GM19438 (cell line): ENCODE measurements around the gene ESPN.
"Not testable (repeated sequence)": the region's sequence is repeated elsewhere in the genome, so short reads cannot be mapped to it uniquely, and the experiment has no call there.

Source experiments
- ATAC-seq: cut with Tn5 transposase; IDR thresholded peaks from one replicate; pipeline ENCODE4 v1.9.1; 2021; ENCODE audit warnings: low read depth; ENCODE audit not compliant: unreplicated experiment

ESPN gene

DNA sequence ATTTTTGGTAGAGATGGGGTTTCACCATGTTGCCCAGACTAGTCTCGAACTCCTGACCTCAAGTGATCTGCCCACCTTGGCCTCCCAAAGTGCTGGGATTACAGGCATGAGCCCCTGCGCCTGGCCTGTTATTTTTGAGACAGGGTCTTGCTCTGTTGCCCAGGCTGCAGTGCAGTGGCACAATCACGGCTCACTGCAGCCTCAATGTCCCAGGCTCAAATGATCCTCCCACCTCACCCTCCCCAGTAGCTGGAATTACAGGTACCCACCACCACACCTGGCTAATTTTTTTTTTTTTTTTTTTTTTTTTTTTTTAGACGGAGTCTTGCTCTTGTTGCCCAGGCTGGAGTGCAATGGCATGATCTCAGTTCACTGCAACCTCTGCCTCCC, 69.3 kb downstream of the ESPN start:
- ATAC-seq, result not testable (repeated sequence)

DNA sequence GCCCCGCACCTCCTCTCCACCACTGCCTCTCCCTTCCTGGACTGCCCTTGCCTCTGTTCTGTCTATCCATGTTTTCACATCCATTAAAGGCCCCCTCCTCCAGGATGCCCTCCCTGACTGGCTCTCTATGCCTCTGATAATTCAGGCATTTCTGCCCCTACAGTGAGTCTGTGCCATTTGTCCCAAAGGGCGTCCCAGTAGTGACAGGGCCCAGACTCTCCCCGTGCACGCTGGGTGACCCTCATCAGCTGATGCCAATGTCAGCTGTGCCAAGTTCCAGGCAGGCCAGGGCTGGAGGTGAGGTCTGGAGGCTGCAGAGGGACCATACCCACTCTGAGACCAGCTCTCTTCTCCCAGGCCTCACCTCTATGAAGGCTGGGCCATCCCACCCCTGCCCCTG, 70.1 kb downstream of the ESPN start:
- ATAC-seq, result no peak

DNA sequence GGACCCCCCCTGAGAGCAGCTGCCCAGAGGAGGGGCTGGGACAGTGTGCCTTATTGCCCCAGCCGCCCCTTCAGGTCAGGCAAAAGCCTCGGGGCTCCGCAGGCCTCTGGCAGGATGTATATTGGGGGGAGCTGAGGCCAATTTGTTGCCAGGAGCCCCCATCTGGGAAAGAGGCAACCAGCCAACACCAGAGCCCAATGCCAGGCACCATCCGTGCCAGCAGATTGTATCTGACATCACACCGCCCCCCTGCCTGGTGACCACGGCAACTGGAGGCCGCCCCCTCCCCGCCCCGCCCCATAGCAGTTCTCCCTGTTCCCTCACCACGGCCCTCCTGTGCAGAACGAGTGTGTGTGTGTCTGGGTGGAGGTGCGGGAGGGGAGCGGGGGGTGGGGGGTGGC, 70.5 kb downstream of the ESPN start:
- ATAC-seq, result no peak

DNA sequence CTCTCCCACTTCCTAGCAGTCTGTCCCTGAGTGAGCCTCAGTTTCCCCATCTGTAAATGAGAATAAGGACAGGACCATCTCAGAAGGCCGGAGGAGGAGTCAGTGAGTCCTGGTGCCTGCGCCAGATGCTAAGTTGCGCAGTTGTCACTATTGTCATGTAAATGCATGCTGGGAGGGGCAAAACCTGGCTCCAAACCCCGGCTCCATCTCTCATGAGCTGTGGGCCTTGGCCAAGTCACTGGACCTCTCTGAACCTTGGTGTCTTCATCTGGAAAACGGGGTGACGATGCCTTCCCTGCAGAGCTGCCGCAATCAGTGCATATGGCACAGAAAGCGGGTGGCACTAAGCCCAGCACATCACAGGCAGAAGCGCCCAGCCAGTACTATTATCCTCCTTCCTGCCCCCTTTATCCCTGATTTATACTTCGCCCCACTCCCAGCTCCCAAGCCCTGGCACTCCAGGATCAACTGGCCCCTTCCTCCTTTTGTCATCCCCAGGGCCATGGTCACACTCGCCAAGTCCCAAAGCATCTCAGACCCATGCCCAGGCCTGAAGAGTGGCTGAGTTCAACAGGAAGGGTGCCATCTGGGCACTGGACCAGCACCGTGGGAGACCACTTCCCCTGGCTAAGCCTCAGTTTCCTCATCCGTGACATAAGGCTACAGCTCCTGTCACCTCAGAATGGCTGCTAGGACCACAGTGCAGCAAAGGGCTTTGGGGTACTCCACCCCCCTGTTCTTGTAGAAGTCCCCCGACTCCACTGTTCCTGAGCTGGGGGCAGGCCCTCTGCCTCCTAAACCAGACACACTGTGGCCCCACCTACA, 71.2 kb downstream of the ESPN start:
- no peak for ATAC-seq

DNA sequence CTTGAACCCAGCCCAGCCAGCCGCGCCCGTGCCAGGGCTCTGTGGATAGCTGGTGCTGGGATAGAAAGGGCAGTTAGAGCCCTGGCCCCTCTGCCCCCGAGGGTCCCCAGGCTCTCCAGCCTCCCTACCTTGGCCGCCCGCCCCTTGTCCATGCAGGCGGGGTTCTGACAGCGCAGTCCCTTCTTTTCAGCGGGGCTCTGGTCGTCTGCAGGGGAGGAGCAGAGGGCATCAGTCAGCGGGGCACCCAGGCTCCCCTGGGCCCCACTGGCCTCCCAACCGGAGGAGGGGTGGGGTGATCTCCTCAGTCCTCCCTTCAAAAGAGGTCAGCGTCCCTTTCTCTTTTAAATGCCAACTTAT, 71.8 kb downstream of the ESPN start:
- no peak for ATAC-seq

GRCh38 chr1:6496890-6497214, 72.3 kb downstream of the ESPN start:
- no peak for ATAC-seq

DNA sequence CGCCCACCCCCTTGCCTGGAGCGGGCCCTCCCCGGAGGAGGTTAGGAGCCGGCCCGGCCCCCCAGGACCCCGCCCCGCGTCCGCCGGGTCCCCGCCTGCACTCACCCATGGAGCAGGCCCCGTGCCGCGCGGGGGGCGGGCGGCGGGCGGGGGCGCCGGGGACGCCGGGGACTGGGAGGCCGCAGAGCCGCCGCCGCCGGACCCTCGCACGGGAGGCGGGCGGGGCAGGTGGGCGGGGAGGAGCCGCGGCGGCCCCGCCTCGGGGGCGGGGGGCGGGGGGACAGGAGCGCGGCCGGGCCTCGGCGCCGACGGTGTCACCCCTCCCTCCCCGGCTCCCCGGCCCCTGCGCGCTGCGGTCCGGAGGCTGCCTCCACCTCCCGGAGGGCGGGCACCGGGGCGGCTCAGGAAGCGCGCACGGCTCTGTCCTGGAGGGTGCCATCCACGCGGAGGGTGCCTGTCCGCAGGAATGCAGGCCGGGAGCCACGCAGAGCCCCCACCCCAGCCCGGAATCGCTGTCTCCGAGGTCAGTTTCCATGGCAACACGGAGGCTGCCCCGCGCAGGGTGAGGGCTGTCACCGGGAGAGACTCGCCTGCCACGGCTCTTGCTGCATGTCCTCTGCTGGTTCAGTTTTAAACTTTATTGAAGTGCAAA, 72.8 kb downstream of the ESPN start:
- ATAC-seq, result no peak

DNA sequence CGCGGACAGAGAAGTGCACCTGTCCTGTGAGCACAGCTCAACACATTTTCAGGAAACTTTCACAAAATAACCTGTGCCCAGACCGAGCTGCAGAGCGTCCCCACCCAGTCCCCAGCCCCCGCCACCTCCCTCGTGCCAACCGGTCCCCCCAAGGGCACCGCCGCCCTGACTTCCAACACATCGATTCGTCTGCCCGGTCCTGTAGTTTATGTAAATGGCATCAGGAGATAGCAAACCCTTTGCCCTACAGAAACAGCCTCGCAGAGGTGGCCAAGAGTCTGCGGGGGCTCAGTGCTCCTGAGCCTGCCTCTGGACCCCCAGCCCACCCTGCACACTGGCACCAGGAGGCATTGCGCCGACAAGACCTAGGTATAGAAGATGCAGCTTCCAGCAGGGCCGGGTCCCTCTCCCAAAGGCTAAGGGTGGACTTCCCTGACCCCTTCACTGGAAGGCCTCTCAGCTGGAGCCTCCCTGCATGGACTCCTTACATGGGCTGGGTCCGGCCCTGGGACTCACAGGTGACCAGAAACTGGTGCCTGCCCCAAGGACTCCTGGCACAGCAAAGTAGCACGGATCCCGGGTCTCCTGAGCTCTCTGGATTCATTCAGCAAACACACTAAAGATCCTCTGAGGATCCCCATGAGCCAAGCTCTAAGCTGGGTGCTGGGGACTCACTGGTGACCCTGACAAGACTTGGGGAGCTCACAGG, 73.4 kb downstream of the ESPN start:
- ATAC-seq, result no peak

- ATAC-seq, result no peak
Observed at GRCh38 chr1:6498576-6499111, 74.1 kb downstream of the ESPN start.

DNA sequence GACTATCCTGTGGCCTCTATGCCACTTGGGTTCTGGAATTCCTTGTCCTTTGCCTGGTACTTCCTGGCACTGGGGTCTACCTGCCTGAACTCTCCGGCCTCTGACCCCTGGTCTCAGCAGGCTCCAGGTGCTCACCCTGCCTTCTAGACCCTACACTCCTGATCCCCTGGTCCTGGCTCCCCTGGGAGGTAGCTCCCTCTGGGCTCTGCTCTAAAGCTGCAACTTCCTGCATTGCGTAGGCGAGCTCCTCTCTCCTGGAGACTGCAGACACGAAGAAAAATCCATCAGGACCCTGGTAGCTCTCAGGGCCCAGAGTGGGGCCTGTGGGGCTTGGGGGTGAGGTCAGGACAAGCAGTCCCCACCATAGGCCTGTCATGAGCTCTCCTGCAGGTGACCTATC, 74.7 kb downstream of the ESPN start:
- ATAC-seq, result no peak

GRCh38 chr1:6500544-6501278, 76.1 kb downstream of the ESPN start:
- ATAC-seq, result no peak

- no peak for ATAC-seq
Observed at GRCh38 chr1:6501279-6501813, 76.8 kb downstream of the ESPN start.

DNA sequence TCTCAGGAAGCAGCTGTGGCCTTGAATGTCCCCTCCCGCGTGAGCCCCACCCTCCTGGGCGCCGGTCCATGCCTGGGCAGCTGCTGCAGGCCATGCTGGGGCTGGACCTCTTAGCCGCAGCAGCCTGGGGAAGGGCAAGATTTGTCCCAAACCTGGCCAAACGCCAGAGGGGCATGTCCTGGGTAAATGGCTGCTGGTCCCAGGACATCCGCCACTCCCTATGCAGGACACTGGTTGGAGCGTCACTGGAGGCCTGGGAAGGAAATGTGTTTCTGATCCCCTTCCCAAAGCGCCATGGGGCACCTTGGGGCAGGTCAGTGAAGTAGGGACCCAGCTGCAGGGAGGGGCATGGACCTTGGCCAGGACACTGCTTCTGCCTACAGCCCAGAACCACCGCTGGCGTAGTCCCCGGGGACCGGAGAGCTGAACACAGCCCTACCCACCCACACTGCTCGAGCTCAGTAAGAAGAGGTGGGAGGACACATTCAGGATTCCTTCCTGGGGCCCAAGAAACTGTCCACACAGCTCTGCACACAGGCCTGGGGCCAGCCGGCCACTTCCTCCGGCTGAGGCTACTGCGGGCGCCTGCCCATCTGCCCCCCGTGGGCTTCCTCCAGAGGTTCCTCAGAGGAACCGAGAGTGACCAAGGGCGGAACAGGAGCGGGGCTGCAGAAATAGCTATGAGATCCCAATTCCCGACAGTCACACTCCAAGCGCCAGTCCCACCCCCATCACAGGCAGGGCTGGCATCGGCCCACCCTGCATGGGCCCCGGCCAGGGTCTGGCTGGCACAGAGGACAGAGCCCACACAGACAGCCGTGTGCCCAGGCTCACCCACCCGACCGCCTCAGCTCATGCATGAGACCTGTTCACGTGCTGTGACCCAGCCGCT, 77.7 kb downstream of the ESPN start:
- no peak for ATAC-seq

DNA sequence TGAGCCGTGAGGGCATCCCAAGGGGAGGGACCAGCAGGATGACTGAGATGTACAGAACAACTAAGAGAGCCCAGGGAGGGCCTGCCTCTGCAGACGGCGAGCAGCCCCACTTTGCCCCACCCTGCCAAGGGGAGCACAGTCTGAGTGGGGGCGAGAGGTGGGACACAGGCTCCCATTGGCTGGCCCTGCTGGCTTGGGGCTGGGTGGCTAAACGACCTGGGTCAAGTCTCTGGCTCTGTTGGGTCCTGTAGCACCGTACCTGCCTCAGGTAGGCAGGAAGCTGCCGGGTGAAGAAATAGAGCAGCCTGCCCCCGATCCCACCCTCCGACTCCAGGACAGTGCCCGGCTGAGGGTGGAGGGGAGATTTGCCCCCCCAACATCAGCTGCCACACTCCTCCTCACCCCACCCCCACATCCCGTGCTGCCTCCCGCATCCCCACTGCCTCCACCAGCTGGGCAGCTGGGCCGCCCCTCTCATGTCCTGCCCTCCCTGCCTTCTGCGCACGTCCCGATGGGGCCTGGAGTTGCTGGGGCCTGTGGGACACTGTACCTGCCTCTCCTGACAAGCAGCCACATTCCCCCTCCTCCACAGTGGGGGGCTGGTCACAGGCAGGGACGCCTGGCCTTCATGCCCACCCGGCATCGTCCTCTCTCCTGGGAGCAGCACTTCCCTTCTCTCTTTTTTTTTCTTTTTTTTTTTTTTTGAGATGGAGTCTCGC, 79.5 kb downstream of the ESPN start:
- no peak for ATAC-seq

- no peak for ATAC-seq
Observed at GRCh38 chr1:6504887-6505286, 80.3 kb downstream of the ESPN start.

DNA sequence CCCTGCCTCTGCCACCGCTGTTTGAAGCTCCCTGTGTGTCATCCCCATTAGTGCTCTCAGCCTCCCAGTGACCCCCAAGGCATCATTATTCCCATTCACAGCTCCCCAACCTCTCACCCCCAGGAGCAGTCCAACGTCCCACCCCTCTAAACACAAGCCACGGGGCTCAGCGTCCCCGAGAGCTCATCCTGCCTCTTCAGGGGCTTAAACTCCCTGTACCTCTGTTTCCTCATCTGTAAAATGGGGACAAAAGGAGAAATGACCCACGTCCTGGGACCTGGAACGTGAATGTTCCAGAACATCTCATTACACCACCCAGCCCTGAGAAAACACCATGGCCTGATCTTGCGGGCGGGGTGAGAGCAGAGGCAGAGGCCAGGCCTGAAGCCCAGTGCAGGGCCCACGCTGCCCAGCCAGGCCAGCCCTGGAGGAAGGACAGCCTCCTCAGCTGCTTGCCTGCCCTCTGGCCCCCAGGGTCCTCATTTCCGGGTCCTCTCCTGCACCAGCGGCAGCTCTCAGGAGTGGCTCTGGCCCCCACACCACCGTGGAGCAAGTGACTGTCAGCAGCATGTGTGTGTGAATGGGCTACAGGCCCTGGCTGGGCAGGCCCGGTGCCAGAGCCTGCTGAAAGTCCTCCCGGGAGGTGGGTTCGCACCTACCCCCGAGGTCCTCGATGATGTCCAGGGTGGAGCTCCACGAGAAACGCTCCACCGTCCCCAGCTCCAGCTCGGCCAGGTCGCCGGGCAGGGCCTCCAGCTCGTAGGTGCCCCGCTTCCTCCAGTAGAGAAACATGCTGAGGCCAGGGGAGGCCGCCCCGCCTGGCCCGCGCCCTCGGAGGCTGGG, 81.0 kb downstream of the ESPN start:
- ATAC-seq, result no peak

GRCh38 chr1:6506210-6507036, 81.8 kb downstream of the ESPN start:
- no peak for ATAC-seq
